Stimulated activated CD8-positive, alpha-beta memory T cell treated with anti-CD3 and anti-CD28 coated beads, Interleukin-2, amount 100 ng/mL, for 48 hours (primary cell): ENCODE data around the gene CEP112.

Source experiments
- DNase-seq, 2 donors: peaks; one replicate each; pipeline ENCODE4 v3.0.0-alpha.2; 2020; ENCODE audit warnings: low read depth in 2 of 2

CEP112 gene

GRCh38 chr17:65655706-65656105 lies 536.2 kb downstream of the CEP112 start:
- no peak for DNase-seq

DNA sequence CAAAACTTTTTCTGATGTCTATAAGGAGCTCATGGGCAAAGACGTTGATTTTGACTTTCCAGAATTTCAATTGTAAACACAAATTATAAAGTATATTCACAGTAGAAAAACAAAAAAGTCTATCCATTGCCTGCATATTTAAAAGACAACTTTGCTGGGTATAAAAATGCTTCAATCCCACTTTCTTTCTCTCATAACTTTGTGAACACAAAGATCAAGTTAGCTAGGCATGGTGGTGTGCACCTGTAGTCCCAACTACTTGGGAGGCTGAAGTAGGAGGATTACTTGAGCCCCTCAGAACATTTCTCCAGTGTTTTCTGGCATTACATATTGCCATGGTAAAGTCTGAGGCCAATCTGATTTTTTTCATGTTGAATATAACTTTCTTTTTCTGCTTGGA lies 547.4 kb downstream of the CEP112 start:
- DNase-seq: no peak

GRCh38 chr17:65638221-65638975 lies 553.5 kb downstream of the CEP112 start:
- no peak for DNase-seq

DNA sequence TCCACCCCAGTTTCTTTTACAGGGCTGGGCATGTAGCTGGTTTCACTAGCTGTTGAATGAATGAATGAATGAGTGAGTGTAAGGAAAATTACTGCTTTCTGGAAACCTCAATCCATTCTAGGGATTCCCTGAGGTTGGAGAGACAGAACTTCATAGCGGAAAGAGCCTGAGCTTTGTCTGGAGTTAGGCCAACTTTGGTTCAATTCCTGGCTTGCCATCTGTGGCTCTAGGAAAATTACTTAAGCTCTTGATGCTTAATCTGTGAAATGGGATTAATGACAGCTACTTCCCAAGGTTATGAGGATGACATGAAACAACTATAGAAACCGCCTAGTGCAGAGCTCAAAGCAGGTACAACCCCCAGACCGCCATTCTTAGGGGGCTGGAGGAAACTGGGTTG lies 554.1 kb downstream of the CEP112 start:
- DNase-seq: no peak

DNA sequence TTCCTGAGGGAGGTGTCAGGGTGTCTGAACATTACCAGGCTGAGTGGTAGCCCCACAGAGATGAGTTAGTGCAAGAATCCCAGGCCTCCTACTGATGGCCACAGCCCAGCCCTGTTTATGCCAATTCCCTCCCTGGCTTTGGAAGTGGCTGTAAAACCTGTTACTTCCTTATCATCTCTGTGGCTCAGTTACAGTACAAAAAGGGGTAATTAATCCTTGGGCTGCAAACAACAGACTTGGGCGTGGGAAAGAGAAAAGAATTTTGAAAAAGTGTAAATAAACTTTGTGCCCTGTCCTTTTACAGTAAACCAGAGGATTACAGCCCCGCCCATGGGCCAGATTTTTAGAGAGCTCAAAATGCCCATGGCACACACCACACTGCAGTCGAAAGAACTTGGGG lies 557.4 kb downstream of the CEP112 start:
- no peak for DNase-seq

- no peak for DNase-seq
Measured at GRCh38 chr17:65633988-65634387, 557.9 kb downstream of the CEP112 start.

- no peak for DNase-seq
Measured at GRCh38 chr17:65633146-65633881, 558.6 kb downstream of the CEP112 start.

DNA sequence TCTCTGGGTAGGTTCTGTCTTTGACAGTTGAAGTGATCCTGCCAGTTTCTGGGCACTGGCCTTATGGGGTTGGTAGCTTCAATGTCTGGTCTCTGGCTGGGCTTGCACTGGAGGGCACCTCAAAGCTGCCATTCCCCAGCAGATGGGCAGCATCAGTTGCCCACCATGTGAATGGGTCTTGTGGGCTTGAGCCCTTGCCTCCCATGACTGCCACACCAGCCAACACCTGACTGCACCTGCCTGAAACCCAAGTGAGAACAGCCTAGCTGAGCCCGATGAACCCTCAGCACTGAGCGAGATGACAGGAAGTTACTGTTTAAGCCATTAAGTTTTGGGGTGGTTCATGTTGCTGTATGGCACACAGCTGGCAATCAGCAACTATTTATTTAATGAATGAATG lies 561.4 kb downstream of the CEP112 start:
- no peak for DNase-seq

DNA sequence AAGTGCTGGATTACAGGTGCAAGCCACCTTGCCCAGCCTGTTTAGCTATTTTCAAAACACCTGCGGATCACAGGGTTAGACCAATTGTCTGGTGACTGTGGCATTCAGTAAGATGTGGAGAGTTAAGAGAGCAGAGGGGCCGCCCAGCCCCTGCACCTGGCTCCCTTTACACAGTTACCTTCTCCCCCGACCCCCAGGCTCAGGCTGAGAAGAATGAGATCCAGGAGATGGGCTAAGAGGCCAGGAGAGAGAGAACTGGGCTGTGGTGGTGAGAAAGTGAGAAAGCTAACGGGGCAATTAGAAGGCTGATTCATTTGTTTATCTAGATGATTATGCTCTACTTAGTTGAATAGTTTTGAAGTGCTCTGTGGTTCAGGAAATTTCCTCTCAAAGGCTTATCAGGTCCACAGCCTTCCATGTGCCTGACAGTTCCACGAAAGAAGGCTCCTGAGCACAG lies 562.7 kb downstream of the CEP112 start:
- DNase-seq: no peak

GRCh38 chr17:65628644-65629036 lies 563.3 kb downstream of the CEP112 start:
- DNase-seq: no peak

DNA sequence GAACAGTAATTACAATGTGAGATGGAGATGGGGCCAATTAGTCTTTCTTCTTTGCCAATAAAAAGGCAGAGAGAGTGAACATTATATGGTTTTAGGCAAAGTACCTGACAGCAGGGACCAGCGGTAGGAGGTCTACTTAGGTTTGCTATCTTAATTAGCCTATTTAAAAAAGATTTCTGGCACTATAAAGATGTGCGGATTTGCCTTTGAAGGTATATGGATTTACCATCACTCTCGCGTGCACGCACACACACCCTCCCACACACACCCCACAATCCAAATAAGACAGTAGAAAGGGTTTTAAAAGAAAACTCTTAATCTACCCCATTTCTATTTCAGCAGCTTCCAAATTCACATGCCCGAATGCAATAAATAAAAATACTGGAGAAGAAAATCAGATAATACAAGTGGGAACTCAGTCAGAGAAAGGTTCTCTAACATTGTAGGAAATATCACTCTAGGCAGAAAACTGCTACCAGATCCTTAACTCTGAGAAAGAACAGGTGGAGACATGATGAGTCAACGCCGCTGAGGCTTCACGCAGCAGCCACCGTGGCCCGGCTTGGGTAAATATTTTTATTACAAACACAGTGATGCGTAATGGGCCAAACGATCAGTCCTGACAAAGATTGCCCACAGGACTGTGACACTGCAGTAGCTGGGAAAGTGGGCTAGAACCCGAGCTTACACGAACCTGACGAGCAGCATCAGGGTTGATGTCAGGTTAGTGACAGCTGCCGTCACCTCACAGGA lies 563.9 kb downstream of the CEP112 start:
- no peak for DNase-seq

GRCh38 chr17:65627108-65627507 lies 564.8 kb downstream of the CEP112 start:
- DNase-seq: no peak

DNA sequence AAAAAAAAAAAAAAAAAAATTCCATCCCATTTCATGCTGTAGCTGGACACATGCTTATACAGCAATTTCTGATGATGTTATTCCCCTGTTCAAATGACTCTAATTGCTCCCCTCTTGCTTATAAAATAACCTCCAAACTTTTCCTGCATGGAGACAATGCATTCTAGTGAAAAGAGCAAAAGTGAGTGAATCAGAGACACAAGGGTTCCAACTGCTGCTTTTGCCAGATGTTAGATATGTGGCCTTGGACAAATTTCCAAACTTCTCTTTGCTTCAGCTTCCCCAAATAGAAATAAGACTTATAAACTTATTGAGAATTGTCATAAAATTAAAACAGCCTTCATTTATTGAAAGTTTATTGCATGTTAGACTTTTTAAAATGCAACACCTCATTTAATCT lies 565.5 kb downstream of the CEP112 start:
- DNase-seq: no peak

DNA sequence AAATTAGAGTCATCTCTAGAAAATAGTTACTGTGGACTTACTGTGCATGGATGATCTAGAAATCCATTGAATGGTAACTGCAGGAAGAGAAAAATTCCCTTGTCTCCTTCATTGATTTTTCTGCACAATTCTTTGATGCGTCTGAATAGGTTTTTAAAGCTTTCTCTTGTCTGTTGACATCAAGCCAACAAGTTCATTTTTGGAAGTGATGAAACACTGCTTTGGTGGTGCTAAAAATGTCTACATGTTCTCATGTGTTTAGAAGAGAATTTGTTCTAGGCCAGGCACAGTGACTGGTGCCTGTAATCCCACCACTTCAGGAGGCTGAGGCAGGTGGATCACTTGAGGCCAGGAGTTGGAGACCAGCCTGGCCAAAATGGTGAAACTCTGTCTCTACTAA lies 573.4 kb downstream of the CEP112 start:
- no peak for DNase-seq

DNA sequence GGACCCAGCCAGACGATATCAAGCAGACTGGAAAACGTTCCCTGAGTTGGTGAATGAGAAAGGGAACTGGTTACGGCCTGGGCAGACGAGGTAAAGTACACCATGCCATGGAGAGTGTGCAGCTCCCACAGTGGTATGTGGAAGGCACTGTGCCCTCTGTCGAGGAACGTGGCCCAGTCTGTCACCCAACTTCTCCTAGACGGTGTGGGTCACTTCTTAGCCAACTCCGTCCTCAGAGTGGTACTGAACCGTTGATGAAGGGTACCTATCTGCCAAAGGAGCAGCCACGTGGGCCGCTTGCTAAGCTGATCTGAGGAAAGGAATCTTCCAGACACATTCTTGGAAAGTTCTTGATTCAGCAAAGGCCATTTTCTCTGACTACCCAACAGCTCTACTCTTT lies 574.4 kb downstream of the CEP112 start:
- no peak for DNase-seq

GRCh38 chr17:65609749-65610148 lies 582.2 kb downstream of the CEP112 start:
- no peak for DNase-seq

- no peak for DNase-seq
Measured at GRCh38 chr17:65609286-65609685, 582.6 kb downstream of the CEP112 start.

DNA sequence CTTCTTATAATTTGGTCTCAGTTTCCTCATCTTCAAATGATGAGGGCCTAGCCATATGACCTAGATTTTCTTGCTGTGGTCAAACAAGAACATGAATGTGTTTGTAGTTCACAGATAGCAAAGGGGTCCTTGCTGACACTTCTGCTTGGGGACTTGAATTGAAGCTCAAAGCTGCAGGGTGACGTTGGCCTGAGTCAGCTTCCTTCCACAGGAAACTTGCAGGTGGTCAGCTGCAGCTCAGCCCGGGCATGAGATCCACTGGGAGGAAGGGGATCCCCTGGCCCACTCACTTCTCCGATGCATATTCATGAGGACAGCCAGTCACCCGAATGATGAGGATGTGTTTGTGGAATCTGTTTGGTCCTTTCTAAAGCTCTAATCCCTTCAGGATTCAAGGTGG lies 587.9 kb downstream of the CEP112 start:
- no peak for DNase-seq

DNA sequence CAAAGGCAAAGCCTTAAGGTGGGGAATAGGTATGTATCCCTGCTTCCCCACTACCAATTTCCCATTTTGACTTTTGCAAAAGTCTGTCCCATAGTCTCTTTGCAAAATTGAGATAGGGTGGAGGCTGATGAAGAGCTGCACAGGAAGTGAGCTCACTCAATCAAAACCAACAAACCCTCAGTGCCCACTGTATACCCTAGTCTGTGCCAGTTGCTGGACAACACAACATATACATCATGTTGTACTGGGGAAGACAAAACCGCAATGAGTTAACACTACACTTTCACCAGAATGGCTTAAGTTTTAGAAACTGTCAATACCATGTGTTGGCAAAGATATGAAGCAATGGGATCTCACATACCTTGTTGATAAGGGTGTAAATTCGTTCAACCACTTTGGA lies 590.1 kb downstream of the CEP112 start:
- no peak for DNase-seq

GRCh38 chr17:65601145-65601544 lies 590.8 kb downstream of the CEP112 start:
- DNase-seq: no peak

GRCh38 chr17:65600518-65600917 lies 591.4 kb downstream of the CEP112 start:
- DNase-seq: no peak

- no peak for DNase-seq
Measured at GRCh38 chr17:65599650-65600049, 592.3 kb downstream of the CEP112 start.

DNA sequence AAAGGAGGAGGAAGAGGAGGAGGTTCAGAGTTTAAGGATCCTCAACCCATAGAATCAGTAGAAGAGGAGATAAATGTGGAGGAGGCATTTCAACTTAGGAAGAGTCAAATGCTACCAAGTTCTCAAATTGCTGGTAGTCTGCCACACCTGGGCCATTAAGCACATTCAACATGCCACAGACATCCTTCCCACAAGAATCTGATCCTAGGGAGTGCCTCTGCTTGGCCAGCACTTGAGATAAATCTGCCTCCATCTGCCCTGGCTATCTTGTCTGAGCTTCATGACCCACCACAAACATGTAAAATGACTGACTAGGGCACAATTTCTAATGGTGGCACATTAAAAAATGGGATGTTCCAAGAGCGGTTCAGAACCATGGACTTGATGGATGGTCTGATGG lies 593.2 kb downstream of the CEP112 start:
- DNase-seq: no peak
